Measurements from ENCODE around the gene UFD1. TPM values are rescaled to one million over a fixed set of nuclear protein-coding genes. Genes with fewer than 3 reads are reported as not detected.

The UFD1 gene
- polyA plus RNA-seq, 1 of the 3 experiments (the other 2 are of a cell fraction): 111 TPM

- no peak for DNase-seq
- Histone ChIP-seq H3K9me3 (peaks cover 5% of the 10 kb centered on the region; the same call in 1 of the 2 replicates), H4K20me1 (ENCODE audit: insufficient read depth) (no peaks in the 10 kb centered on the region), H3K4me1 (ENCODE audit: control insufficient read depth in 1 of 2, insufficient read depth in 2 of 2, low read depth in 1 of 2, low read length in 1 of 2) (no peaks in the 10 kb centered on the region), H3K4me2 (no peak overlapping the region), H3K9me2 (no peaks in the 10 kb centered on the region), H3K9ac (no peak overlapping the region), H3K27ac (ENCODE audit: low read depth in 2 of 2, low read length in 1 of 2) (no peak overlapping the region), H3K27me3 (ENCODE audit: insufficient read depth) (no peaks in the 10 kb centered on the region), H3K36me3 (replicated peaks in 1 of 2; ENCODE audit: control insufficient read depth in 1 of 2, insufficient read depth in 2 of 2, low read length in 1 of 2) (peaks cover 4 to 10% of the 10 kb centered on the region in 2 experiments), H3F3A (replicated peaks; ENCODE audit: insufficient read depth) (no peaks in the 10 kb centered on the region), H3K79me2 (ENCODE audit: insufficient read depth) (no peaks in the 10 kb centered on the region), H2AFZ (ENCODE audit: low read depth) (no peak overlapping the region), H3K4me3 (ENCODE audit: low read depth in 2 of 2, low read length in 1 of 2) (no peak overlapping the region)
- WGBS (ENCODE audit: low lambda C conversion rate): 93% methylated on average over 3 of the region's 3 CpGs
- ChIA-PET CTCF (interaction anchor here (0.8 to 1.0 kb wide), 2 partner anchors 9 to 12 kb away, joined by 3 read pairs; no protein-coding TSS in a partner anchor), POLR2A (interaction anchor here (1.5 kb wide), 1 partner anchor 10 kb away, joined by 4 read pairs; no protein-coding TSS in a partner anchor)
- TF ChIP-seq, protein P1, sequence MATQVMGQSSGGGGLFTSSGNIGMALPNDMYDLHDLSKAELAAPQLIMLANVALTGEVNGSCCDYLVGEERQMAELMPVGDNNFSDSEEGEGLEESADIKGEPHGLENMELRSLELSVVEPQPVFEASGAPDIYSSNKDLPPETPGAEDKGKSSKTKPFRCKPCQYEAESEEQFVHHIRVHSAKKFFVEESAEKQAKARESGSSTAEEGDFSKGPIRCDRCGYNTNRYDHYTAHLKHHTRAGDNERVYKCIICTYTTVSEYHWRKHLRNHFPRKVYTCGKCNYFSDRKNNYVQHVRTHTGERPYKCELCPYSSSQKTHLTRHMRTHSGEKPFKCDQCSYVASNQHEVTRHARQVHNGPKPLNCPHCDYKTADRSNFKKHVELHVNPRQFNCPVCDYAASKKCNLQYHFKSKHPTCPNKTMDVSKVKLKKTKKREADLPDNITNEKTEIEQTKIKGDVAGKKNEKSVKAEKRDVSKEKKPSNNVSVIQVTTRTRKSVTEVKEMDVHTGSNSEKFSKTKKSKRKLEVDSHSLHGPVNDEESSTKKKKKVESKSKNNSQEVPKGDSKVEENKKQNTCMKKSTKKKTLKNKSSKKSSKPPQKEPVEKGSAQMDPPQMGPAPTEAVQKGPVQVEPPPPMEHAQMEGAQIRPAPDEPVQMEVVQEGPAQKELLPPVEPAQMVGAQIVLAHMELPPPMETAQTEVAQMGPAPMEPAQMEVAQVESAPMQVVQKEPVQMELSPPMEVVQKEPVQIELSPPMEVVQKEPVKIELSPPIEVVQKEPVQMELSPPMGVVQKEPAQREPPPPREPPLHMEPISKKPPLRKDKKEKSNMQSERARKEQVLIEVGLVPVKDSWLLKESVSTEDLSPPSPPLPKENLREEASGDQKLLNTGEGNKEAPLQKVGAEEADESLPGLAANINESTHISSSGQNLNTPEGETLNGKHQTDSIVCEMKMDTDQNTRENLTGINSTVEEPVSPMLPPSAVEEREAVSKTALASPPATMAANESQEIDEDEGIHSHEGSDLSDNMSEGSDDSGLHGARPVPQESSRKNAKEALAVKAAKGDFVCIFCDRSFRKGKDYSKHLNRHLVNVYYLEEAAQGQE (IDR thresholded peaks at IDR 0.05; ENCODE audit: low read depth, low read length): peak; percentile 39; the same call in 1 of the 2 replicates
- no peak for TF ChIP-seq TEAD4 (IDR thresholded peaks at IDR 0.05; ENCODE audit: borderline replicate concordance, insufficient read depth)
Observed at GRCh38 chr22:19509191-19509590, 30.2 kb upstream of the UFD1 start.

DNA sequence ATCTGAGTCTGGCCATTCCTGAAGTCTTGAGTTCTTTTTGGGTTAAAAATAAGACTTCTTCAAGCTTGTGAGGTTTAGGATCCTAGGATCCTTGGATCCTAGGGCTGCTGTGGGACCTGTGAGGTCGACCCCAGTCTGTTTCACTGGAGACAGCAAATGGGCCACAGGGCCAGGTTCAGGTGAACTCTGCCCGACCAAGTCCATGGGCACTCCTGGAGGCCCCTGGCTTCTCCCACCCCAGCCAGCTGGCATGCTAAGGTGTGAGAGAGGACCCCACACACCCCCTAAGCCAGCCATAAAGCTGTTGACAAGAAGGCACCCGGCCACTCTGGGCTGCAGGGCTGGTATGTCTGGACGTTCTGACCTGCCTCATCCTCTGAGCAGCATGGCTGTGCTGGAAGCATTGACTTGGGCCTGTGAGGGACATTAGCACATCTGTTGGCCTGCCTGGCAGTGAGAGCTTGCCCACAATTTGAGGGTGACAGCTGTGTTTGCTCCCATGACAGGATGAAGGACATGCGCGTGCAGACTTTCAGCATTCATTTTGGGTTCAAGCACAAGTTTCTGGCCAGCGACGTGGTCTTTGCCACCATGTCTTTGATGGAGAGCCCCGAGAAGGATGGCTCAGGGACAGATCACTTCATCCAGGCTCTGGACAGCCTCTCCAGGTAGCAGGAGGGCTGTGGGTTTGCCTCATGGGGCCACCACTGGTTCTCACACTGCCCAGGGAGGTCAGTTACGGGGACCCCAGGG is 29.2 kb upstream of the UFD1 start:
- H3F3A ChIP-seq (replicated peaks; ENCODE audit: insufficient read depth): no peaks in the 10 kb centered on the region
- ChIA-PET CTCF (interaction anchor here (1.1 kb wide), 1 partner anchor 124 kb away, joined by 3 read pairs; no protein-coding TSS in a partner anchor), POLR2A (interaction anchor here (1.5 kb wide), 1 partner anchor 9 kb away, joined by 4 read pairs; no protein-coding TSS in a partner anchor)
- no peaks in the 10 kb centered on the region for H3K9me3 ChIP-seq
- DNase-seq: no peak
- H3K4me3 ChIP-seq (ENCODE audit: low read depth in 2 of 2, low read length in 1 of 2): no peak overlapping the region
- H3K4me1 ChIP-seq (ENCODE audit: control insufficient read depth in 1 of 2, insufficient read depth in 2 of 2, low read depth in 1 of 2, low read length in 1 of 2): no peaks in the 10 kb centered on the region
- H3K27ac ChIP-seq (ENCODE audit: low read depth in 2 of 2, low read length in 1 of 2): no peak overlapping the region
- no peaks in the 10 kb centered on the region for H3K27me3 ChIP-seq (ENCODE audit: insufficient read depth)
- WGBS (ENCODE audit: low lambda C conversion rate): 87% methylated on average over 6 of the region's 10 CpGs
- no peaks in the 10 kb centered on the region for H4K20me1 ChIP-seq (ENCODE audit: insufficient read depth)
- H3K36me3 ChIP-seq (replicated peaks in 1 of 2; ENCODE audit: control insufficient read depth in 1 of 2, insufficient read depth in 2 of 2, low read length in 1 of 2): peaks cover 0 to 4% of the 10 kb centered on the region in 2 experiments
- H3K79me2 ChIP-seq (ENCODE audit: insufficient read depth): no peaks in the 10 kb centered on the region
- no peak overlapping the region for H2AFZ ChIP-seq (ENCODE audit: low read depth)
- no peak overlapping the region for H3K9ac ChIP-seq
- H3K9me2 ChIP-seq: no peaks in the 10 kb centered on the region
- no peak overlapping the region for H3K4me2 ChIP-seq
- TF ChIP-seq JUND (IDR thresholded peaks at IDR 0.05): no peak
- TF ChIP-seq, protein P1 (IDR thresholded peaks at IDR 0.05; ENCODE audit: low read depth, low read length): no peak
- TF ChIP-seq PBX3 (IDR thresholded peaks at IDR 0.05): no peak
- TF ChIP-seq IRF3 (IDR thresholded peaks at IDR 0.05; ENCODE audit: low read depth, low read length): no peak
- TF ChIP-seq SIN3A (IDR thresholded peaks at IDR 0.05; ENCODE audit: borderline replicate concordance, low read depth, low read length): no peak
- no peak for TF ChIP-seq YY1 (IDR thresholded peaks at IDR 0.05; ENCODE audit: low read depth)
- TF ChIP-seq, protein P2, sequence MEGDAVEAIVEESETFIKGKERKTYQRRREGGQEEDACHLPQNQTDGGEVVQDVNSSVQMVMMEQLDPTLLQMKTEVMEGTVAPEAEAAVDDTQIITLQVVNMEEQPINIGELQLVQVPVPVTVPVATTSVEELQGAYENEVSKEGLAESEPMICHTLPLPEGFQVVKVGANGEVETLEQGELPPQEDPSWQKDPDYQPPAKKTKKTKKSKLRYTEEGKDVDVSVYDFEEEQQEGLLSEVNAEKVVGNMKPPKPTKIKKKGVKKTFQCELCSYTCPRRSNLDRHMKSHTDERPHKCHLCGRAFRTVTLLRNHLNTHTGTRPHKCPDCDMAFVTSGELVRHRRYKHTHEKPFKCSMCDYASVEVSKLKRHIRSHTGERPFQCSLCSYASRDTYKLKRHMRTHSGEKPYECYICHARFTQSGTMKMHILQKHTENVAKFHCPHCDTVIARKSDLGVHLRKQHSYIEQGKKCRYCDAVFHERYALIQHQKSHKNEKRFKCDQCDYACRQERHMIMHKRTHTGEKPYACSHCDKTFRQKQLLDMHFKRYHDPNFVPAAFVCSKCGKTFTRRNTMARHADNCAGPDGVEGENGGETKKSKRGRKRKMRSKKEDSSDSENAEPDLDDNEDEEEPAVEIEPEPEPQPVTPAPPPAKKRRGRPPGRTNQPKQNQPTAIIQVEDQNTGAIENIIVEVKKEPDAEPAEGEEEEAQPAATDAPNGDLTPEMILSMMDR (IDR thresholded peaks at IDR 0.05): no peak
- TF ChIP-seq MEF2A (IDR thresholded peaks at IDR 0.05; ENCODE audit: borderline replicate concordance, low read depth): no peak
- TF ChIP-seq SMC3 (IDR thresholded peaks at IDR 0.05; ENCODE audit: low read depth, low read length): no peak
- no peak for TF ChIP-seq NFIC (IDR thresholded peaks at IDR 0.05; ENCODE audit: borderline replicate concordance)
- TF ChIP-seq FOXJ3 (CRISPR knock-in tag; IDR thresholded peaks at IDR 0.05): no peak
- TF ChIP-seq EP300 (IDR thresholded peaks at IDR 0.05; ENCODE audit: borderline replicate concordance in 1 of 2, low read depth in 1 of 2, low read length in 1 of 2): no peak

Measured in SK-N-SH (cell line).